HG03439 (cell line): ENCODE measurements around the gene SESN3.
"Not testable (repeated sequence)": the region's sequence is repeated elsewhere in the genome, so short reads cannot be mapped to it uniquely, and the experiment has no call there.

Experiments
- ATAC-seq: cut with Tn5 transposase; IDR thresholded peaks from one replicate; pipeline ENCODE4 v1.9.1; 2021; ENCODE audit warnings: mild to moderate bottlenecking, moderate library complexity; ENCODE audit not compliant: unreplicated experiment

The SESN3 gene

DNA sequence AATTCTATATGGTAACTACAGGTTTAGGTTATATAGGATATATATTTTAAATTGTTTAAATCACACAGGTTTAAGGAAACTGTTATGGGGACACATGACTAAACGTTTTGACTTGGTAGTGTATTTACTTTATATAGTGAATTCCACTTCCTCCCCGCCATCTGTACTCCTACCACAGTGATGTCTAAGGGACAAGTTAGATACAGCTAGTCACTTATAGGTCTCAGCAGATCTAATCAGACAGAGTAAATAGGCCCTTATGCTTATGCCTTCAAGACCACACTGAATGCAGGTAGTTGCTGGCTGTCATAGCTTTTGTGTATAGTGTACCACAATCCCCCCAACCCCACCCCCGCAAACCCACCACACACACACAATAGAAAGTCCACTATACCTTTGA is 8.2 kb downstream of the SESN3 start:
- ATAC-seq: no peak

DNA sequence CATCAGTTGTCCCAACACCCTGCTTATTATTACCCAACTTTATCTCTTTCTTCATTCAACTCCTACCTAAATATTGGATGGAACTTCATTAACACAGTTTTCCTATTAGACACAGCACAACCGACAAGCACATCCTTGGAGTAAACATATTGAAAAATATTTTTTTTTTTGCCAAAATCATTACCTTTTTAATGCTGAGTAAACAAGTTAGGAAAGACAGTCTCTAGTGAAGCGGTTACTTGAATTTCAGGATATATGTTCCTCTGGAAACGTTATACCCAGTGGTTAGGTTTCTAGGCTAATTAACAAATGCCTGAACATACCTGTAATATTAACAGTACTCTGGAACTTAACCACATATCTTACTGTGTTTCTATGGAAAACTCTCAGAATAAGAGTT is 11.4 kb downstream of the SESN3 start:
- no peak for ATAC-seq

DNA sequence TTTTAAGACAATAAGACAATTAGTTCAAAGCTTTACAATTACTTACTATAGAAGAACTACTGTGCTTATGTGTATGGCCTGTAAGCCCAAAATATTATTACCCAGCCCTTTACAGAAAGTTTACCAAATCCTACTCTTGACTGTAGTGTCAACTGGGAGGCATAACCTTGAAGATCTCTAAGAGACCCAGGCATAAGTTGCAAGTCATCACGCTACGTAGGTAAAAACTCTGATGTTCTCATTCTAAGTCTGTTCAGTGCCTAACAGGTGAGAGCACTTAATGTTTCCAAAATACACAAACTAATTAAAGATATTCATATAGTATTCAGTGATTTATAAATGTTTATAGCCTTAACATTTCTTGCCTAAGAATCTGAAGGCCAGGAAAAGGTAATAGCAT is 12.9 kb downstream of the SESN3 start:
- no peak for ATAC-seq

- ATAC-seq: no peak
Measured at GRCh38 chr11:95212609-95213008, 18.4 kb downstream of the SESN3 start.

DNA sequence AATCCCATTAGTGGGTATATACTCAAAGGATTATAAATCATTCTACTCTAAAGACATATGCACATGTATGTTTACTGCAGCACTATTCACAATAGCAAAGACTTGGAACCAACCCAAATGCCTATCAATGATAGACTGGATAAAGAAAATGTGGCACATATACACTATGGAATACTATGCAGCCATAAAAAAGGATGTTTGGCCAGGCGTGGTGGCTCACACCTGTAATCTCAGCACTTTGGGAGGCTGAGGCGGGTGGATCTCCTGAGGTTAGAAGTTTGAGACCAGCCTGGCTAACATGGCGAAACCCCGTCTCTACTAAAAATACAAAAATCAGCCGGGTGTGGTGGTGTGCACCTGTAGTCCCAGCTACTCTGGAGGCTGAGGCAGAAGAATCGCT is 21.5 kb downstream of the SESN3 start:
- ATAC-seq: not testable (repeated sequence)

GRCh38 chr11:95200781-95201457 is 30.1 kb downstream of the SESN3 start:
- ATAC-seq: no peak

- ATAC-seq: no peak
Measured at GRCh38 chr11:95195831-95196230, 35.2 kb downstream of the SESN3 start.

DNA sequence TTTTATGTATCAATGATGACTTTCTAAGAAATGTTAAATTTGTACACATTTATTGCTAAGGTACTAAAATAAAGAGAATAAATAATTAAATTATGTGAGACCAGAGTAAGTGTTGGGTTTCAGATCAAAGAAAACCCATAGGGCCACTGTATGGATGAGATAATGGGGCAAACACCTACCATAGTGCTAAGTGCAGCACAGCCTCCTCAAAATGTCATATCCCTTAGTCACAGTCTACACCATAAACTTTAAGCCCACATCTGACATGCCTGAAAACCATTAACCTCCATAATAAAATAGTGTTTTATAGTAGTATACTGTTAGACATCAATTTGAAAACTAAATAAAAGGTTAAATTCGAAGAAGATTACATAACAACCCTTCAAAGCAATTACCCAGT is 37.5 kb downstream of the SESN3 start:
- ATAC-seq: no peak

DNA sequence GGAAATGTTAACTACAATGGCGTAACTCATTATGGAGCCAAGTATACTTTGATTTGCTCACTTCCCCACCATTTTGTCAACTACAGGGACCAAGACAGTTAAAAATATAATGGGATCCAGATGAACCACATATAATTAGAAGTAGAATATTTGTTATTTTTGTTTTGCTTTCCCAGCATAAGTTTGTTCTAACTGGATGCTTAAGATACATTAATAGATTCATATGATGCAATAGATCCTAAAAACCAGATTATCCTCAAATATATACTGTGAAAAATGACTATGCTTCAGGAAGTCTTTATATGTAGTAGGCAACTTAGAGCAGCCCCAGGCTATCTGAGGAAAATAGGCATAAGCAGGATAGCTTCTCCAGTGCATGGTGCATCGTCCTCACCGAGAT is 38.3 kb downstream of the SESN3 start:
- ATAC-seq: no peak

GRCh38 chr11:95187723-95188122 is 43.3 kb downstream of the SESN3 start:
- no peak for ATAC-seq

GRCh38 chr11:95182397-95182796 is 48.6 kb downstream of the SESN3 start:
- ATAC-seq: no peak

DNA sequence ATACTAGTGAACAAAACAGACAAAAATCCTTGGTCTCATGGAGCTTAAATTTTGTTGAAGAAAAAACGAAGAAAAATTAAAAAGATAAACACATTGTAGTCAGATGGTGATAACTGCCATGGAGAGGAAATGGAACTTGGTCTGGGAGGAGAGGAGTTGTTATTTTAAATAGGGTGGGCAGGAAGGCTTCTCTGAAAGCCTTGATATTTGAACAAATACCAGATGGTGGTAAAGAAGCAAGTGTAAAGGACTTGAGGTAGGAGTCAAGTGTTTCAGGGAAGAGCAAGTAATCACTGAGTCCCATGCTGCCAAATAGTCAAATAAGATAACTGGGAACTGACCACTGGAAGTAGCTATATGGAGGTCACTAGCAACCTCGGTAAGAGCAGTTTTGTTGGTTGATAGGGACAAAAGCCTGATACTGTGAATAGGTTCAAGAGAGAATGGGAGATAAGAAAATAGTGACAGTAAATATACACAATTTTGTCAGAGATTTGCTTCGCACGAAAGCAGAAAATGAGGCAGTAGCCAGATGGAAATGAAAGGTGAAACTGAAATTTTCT is 55.1 kb downstream of the SESN3 start:
- ATAC-seq: no peak

- ATAC-seq: no peak
Measured at GRCh38 chr11:95170294-95170693, 60.7 kb downstream of the SESN3 start.

DNA sequence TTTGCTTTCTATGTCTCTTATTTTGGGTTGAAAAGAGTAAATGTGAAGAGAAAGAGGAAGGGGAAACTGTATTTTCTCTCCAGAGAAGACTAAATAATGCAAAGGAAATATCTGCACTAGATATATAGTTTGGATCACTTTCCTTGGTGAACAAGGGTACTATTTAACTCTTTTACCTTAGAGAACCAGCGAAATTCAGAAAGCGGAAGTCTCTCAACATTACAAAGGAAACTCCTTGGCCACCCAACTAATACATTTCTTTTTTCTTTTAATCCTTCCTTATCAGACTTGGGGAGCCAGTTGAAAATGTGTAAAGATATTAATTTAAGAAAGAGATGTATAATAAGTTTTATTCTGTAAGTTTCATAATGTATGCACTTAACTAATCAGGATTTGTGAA is 64.2 kb downstream of the SESN3 start:
- ATAC-seq: no peak

GRCh38 chr11:95165638-95166037 is 65.4 kb downstream of the SESN3 start:
- no peak for ATAC-seq

- no peak for ATAC-seq
Measured at GRCh38 chr11:95163106-95163505, 67.9 kb downstream of the SESN3 start.

- no peak for ATAC-seq
Measured at GRCh38 chr11:95161248-95161647, 69.8 kb downstream of the SESN3 start.

DNA sequence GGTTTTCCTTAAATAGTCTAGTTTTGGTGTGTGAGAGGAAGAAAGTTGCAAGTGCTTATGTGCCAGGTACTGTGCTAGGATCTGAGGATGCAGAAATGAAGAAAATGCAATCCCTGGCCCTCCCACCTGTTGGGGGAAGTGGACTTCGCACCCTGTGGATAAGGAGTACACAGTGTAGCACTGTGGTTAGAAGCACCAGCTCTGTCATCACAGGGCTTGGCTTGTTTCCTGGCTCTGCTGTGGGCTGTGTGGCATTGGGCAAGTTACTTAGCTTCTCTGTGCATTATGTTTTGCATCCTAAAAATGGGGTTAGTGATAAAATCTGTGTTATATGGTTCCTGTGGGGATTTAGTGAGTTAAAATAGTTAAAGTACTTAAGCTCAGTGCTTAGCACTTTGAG is 73.2 kb downstream of the SESN3 start:
- ATAC-seq: no peak

DNA sequence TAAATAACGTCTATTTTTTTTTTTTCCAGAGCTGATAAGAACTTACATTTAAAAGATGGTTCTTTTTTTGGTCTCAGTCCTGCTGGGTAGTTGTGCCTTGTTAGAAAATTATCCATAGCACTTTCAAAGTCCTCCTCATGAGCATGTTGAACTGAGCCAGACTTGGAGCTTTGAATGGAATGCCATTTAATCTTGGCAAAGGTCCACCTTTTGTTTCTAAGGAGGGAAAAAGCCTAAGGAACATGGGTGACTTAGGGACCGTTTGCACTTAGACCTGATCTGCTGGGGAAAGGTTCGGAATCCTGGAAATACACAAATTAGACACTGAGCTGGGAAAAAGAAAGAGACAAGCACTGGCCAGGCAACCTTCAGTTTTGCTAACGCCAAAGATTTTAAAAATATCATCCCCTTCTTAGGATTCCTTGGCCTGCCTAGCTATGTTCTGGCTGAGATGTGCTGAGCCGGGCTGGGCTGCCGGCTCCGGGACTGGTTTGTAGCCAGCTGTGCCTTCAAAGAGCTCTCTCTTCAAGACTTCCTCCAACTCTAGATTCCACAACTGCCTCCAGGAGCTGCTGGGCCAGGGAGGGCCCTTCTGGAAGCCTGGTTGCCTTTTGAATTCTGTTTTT is 74.0 kb downstream of the SESN3 start:
- ATAC-seq: no peak

- ATAC-seq: no peak
Measured at GRCh38 chr11:95156133-95156721, 74.8 kb downstream of the SESN3 start.

- no peak for ATAC-seq
Measured at GRCh38 chr11:95155385-95155784, 75.6 kb downstream of the SESN3 start.

GRCh38 chr11:95154514-95154913 is 76.5 kb downstream of the SESN3 start:
- ATAC-seq: no peak
